Keratinocyte (primary cell): ENCODE results near the gene TAGLN3. TPM values are rescaled to one million over a fixed set of nuclear protein-coding genes. Genes with fewer than 3 reads are reported as not detected.
A peak's percentile ranks its signal among the peaks of the same experiment; 100 is the strongest.

Experiments used
- DNase-seq: peaks from one replicate; pipeline ENCODE4 v3.0.0-alpha.2; 2011; ENCODE audit warnings: low read depth, missing footprints, low spot score
- FAIRE-seq: peaks from 2 replicates; lab custom pipeline; 2011; peaks lifted over from hg19 to GRCh38; lab: Jason Lieb, UNC
- H2AFZ ChIP-seq: 2 replicates; pipeline ENCODE4 v1.6.0; 2012; ENCODE audit warnings: low read length, control low read depth, inconsistent platforms; ENCODE audit not compliant: control insufficient read depth
- H3K27ac ChIP-seq: 2 replicates; pipeline ENCODE4 v1.5.1; 2011; ENCODE audit warnings: low read length; ENCODE audit not compliant: control insufficient read depth, insufficient read depth
- H3K27me3 ChIP-seq: 3 replicates; pipeline ENCODE4 v1.6.0; 2011; ENCODE audit warnings: low read length; ENCODE audit not compliant: control insufficient read depth, insufficient read depth; ENCODE audit errors: extremely low read depth
- H3K36me3 ChIP-seq, 2 experiments: 2 replicates in 1 of 2; 3 replicates in 1 of 2; pipeline ENCODE4 v1.5.1; 2011; ENCODE audit warnings: low read length in 2 of 2, mild to moderate bottlenecking in 1 of 2; ENCODE audit not compliant: control insufficient read depth in 2 of 2, insufficient read depth in 2 of 2; ENCODE audit errors: extremely low read depth in 1 of 2
- H3K4me1 ChIP-seq: 3 replicates; pipeline ENCODE4 v1.5.1; 2011; ENCODE audit warnings: low read length; ENCODE audit not compliant: control insufficient read depth, insufficient read depth; ENCODE audit errors: extremely low read depth
- H3K4me2 ChIP-seq: 3 replicates; pipeline ENCODE4 v1.6.0; 2011; ENCODE audit warnings: low read depth, low read length; ENCODE audit not compliant: control insufficient read depth, insufficient read depth; ENCODE audit errors: extremely low read depth
- H3K4me3 ChIP-seq, 3 experiments: fragments of 200-600 bp in 1 of 3; sonication (generic) in 1 of 3; 2 replicates in 2 of 3; 3 replicates in 1 of 3; pipeline ENCODE4 v1.5.1; 2011 to 2016; ENCODE audit warnings: low read length in 3 of 3, mild to moderate bottlenecking in 3 of 3, control low read depth in 2 of 3, inconsistent platforms in 1 of 3, low read depth in 1 of 3, mixed read lengths in 1 of 3, mixed run types in 1 of 3, moderate library complexity in 1 of 3; ENCODE audit not compliant: control insufficient read depth in 2 of 3, insufficient read depth in 2 of 3; ENCODE audit errors: extremely low read depth in 1 of 3
- H3K79me2 ChIP-seq: 2 replicates; pipeline ENCODE4 v1.6.0; 2012; ENCODE audit warnings: low read length; ENCODE audit not compliant: control insufficient read depth, insufficient read depth
- H3K9ac ChIP-seq: 3 replicates; pipeline ENCODE4 v1.6.0; 2011; ENCODE audit warnings: low read length; ENCODE audit not compliant: control insufficient read depth, insufficient read depth; ENCODE audit errors: extremely low read depth
- H3K9me1 ChIP-seq: 3 replicates; pipeline ENCODE4 v1.6.0; 2011; ENCODE audit warnings: low read length; ENCODE audit not compliant: control insufficient read depth, insufficient read depth; ENCODE audit errors: extremely low read depth
- H3K9me3 ChIP-seq: 2 replicates; pipeline ENCODE4 v1.5.1; 2012; ENCODE audit warnings: low read depth, low read length; ENCODE audit not compliant: control insufficient read depth
- H4K20me1 ChIP-seq: 3 replicates; pipeline ENCODE4 v1.6.0; 2011; ENCODE audit warnings: low read length; ENCODE audit not compliant: control insufficient read depth, insufficient read depth; ENCODE audit errors: extremely low read depth
- CTCF ChIP-seq, 3 experiments: IDR thresholded peaks in 1 of 3; conservative IDR thresholded peaks in 1 of 3; optimal IDR thresholded peaks in 1 of 3; 2 replicates in 2 of 3; 3 replicates in 1 of 3; pipeline versions ENCODE3 to v1.5.1; 2011; ENCODE audit warnings: low read length in 3 of 3, mild to moderate bottlenecking in 3 of 3, moderate library complexity in 2 of 3, control low read depth in 1 of 3, inconsistent platforms in 1 of 3; ENCODE audit not compliant: insufficient read depth in 2 of 3; ENCODE audit errors: extremely low read depth in 1 of 3
- EZH2 ChIP-seq: IDR thresholded peaks from one replicate; pipeline ENCODE4 v1.6.1; 2012; ENCODE audit warnings: inconsistent platforms, mild to moderate bottlenecking, low read length, moderate library complexity
- dilution Hi-C: fragments of 300-500 bp; cut with MboI; formaldehyde crosslinking; loops from one replicate; pipeline ENCODE4 v1.7.0; 2020; ENCODE audit warnings: low sequenced_read_pairs; ENCODE audit not compliant: extremely low pct_ligation_motif_present
- polyA plus RNA-seq, 5 experiments: library from polyadenylated mRNA; depleted of rRNA in 3 of 5; stranded (reverse) in 3 of 5; stranded (forward) in 1 of 5; unstranded in 1 of 5; fragments of >200 nt; gene quantifications; 1 replicate in 1 of 5; 2 replicates in 3 of 5; 3 replicates in 1 of 5; pipeline versions ENCODE4 v1.2.1 to v1.2.3, GENCODE V29; 2011 to 2012; ENCODE audit warnings: missing spikeins in 2 of 5, low read depth in 1 of 5, low replicate concordance in 1 of 5

The TAGLN3 gene
- polyA plus RNA-seq, 1 donor (not counting 4 experiments of a cell fraction or from before 2014, with no cell fraction given): 8.9 TPM

- Histone ChIP-seq H3K9me1 (no peaks in the 10 kb centered on the region), H2AFZ (no peak overlapping the region), H4K20me1 (no peaks in the 10 kb centered on the region), H3K9ac (no peak overlapping the region), H3K4me3 (no peak overlapping the region), H3K27me3 (no peaks in the 10 kb centered on the region), H3K36me3 (no peaks in the 10 kb centered on the region), H3K9me3 (no peaks in the 10 kb centered on the region), H3K27ac (peak overlapping the region; percentile 10), H3K4me2 (no peak overlapping the region), H3K79me2 (peaks cover 2% of the 10 kb centered on the region), H3K4me1 (peaks cover 53% of the 10 kb centered on the region)
- FAIRE-seq: peak; percentile 13
- dilution Hi-C loops: no loop called here
- no peak for TF ChIP-seq EZH2
- no peak for TF ChIP-seq CTCF (optimal IDR thresholded peaks at IDR 0.05 in 1 of 3, IDR thresholded peaks at IDR 0.05 in 1 of 3, conservative IDR thresholded peaks at IDR 0.05 in 1 of 3; ENCODE audit: extremely low read depth in 1 of 3, insufficient read depth in 2 of 3, low read length in 3 of 3)
- no peak for DNase-seq
Observed at GRCh38 chr3:112005091-112005672, 6.5 kb downstream of the TAGLN3 start.

DNA sequence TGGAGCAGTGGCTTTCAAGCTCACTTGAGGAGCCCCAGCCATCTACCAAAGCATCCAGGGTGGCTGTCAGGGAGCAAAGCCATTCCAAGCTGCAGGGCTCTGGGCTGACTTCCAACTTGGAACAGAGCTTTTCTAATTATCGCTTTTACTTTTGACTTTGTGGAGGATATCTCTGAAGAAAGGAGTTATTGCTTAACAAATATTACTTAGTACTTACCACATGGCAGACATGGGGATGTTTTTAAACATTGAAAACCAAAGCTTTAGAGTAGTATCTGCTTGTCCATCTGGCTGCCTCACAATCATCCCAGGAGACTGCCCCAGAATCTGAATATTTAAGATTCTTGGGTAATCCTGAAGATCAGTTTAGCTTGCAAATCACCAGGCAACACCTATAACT, 8.9 kb downstream of the TAGLN3 start:
- Histone ChIP-seq H3K9me1 (no peaks in the 10 kb centered on the region), H3K36me3 (no peaks in the 10 kb centered on the region), H4K20me1 (no peaks in the 10 kb centered on the region), H3K79me2 (no peaks in the 10 kb centered on the region), H2AFZ (no peak overlapping the region), H3K9ac (no peak overlapping the region), H3K27ac (no peak overlapping the region), H3K27me3 (no peaks in the 10 kb centered on the region), H3K4me1 (peaks cover 33% of the 10 kb centered on the region), H3K4me3 (no peak overlapping the region), H3K4me2 (no peak overlapping the region), H3K9me3 (no peaks in the 10 kb centered on the region)
- TF ChIP-seq EZH2 (no peak), CTCF (optimal IDR thresholded peaks at IDR 0.05 in 1 of 3, IDR thresholded peaks at IDR 0.05 in 1 of 3, conservative IDR thresholded peaks at IDR 0.05 in 1 of 3; ENCODE audit: extremely low read depth in 1 of 3, insufficient read depth in 2 of 3, low read length in 3 of 3) (no peak)
- dilution Hi-C loops: no loop called here
- DNase-seq: no peak
- FAIRE-seq: no peak
